Activated naive CD4-positive, alpha-beta T cell treated with anti-CD3 and anti-CD28 coated beads, Interleukin-2, amount 10 ng/mL, durations not matched to agents 7 days and 5 days (primary cell): ENCODE data around the gene PLXNA1.

Experiments
- CTCF ChIA-PET: fragments of 350-600 bp; sonication (Branson Sonifier 250); formaldehyde crosslinking; loops from one replicate; lab custom pipeline; 2021; ENCODE audit warnings: antibody characterized with exemption; lab: Charles Lee
- DNase-seq: peaks from one replicate; pipeline ENCODE4 v3.0.0-alpha.2; 2020
- H3K27ac Mint-ChIP-seq: one replicate; pipeline ENCODE4 v1.8.0; 2021; ENCODE audit warnings: mild to moderate bottlenecking, moderate library complexity, mixed read lengths
- H3K27me3 Mint-ChIP-seq: one replicate; pipeline ENCODE4 v1.8.0; 2021; ENCODE audit warnings: mild to moderate bottlenecking, mixed read lengths
- H3K36me3 Mint-ChIP-seq: one replicate; pipeline ENCODE4 v1.8.0; 2021; ENCODE audit warnings: mixed read lengths
- H3K4me1 Mint-ChIP-seq: one replicate; pipeline ENCODE4 v1.8.0; 2021; ENCODE audit warnings: mixed read lengths
- H3K4me3 Mint-ChIP-seq: one replicate; pipeline ENCODE4 v1.8.0; 2021; ENCODE audit warnings: mild to moderate bottlenecking, moderate library complexity, mixed read lengths
- H3K9me3 Mint-ChIP-seq: one replicate; pipeline ENCODE4 v1.8.0; 2021; ENCODE audit warnings: mixed read lengths

Gene PLXNA1

DNA sequence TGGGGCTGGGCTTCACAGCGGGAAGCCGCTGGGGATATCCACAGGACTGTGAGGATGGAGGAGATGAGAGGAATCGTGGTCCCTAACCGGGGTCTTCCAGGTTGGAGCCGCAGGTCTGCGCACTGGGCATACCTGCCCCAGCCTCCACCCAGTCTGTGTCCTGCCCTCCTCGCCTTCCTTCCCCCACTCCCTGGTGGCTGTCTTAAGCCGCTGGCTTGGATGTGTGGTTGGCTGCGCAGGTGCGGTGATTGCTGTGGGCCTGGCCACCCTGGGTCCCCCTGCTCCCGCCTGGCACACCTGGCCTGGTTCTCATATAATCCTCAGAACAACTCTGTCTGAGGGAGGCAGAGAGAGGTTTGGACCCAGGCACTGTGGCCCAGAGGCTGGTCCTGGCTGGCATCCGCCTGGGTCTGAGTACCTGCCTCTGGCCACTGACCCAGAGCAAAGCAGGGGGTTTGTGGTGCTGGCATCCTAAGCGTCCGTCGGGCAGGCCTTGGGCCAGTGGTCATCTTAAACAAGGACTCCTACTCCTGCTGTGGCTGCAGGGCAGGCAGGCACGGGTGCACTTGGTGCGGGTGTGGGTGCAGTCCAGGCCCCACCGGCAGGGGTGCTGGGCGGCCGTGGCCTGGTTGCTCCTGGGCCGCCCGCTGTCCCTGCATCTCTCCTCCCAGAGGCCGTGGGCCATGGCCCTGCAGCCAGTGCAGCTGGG lies 18.7 kb downstream of the PLXNA1 start:
- DNase-seq, result no peak
- Mint-ChIP-seq H3K4me3 (no peak overlapping the region), H3K36me3 (no peaks in the 10 kb centered on the region), H3K27me3 (no peaks in the 10 kb centered on the region), H3K9me3 (no peaks in the 10 kb centered on the region), H3K27ac (no peak overlapping the region), H3K4me1 (no peaks in the 10 kb centered on the region)
- CTCF ChIA-PET, result no interaction called here

DNA sequence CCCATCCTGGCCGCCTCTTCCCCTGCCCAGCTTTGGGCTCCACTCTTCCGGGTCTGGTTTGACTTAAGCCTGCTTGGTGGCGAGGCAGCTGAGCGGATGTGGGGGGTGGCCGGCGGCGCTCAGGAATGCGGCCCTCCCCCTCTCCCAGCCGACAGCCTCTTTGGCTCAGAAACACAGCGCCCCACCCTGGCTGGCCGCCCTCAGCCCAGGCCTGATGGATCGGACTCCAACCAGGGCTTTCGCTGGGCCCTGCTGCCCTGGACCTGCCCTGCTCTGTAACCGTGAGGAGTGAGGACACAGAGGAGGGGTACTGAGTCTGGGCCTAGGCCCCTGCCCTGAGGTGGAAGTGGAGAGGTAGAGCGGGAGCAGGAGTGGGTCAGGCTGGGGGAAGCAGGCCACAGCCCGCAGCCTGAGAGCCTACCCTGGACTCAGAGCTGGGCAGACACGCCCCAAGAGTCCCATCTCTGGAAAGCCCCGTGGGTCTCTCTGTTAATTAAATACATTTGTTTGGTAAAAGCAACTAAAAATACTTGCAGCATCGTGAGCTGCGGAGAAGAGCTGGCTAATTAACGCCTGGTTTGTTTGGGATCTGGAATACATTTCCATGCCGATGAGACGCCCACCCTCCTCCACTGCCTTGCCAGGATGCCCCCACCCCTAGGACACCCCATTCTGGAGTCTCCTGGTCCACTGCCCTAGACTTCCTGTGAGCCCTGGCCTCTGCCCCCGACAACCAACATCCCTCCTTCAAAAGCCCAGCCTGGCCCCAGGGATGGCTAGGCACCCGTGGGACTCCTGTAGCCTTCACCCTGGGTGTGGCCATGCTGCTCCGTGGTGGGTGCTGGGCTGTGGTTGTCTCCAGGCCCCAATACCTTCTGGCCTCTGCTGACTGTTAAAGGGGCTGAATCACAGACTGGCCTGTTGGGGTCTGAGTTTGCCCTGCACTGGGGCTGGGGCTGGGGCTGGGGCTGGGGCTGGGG lies 19.6 kb downstream of the PLXNA1 start:
- H3K4me3 Mint-ChIP-seq, result no peak overlapping the region
- H3K27me3 Mint-ChIP-seq, result no peaks in the 10 kb centered on the region
- no peak for DNase-seq
- CTCF ChIA-PET, result no interaction called here
- no peak overlapping the region for H3K27ac Mint-ChIP-seq
- H3K36me3 Mint-ChIP-seq, result no peaks in the 10 kb centered on the region
- H3K4me1 Mint-ChIP-seq, result no peaks in the 10 kb centered on the region
- H3K9me3 Mint-ChIP-seq, result no peaks in the 10 kb centered on the region

DNA sequence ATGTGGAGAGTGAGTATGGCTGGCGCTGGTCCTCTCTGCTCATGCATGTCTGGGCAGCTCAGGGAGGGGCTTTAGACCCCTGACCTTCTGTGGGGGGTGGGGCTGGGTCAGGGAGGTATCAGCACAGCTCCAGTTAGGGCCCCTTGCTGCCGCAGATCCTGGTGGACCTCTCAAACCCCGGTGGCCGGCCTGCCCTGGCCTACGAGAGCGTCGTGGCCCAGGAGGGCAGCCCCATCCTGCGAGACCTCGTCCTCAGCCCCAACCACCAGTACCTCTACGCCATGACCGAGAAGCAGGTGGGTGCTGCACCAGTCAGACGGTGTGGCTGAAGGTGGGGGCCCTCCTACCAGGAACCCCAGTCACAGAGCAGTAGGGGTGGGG lies 20.2 kb downstream of the PLXNA1 start:
- Mint-ChIP-seq H3K27me3 (no peaks in the 10 kb centered on the region), H3K9me3 (no peaks in the 10 kb centered on the region), H3K27ac (no peak overlapping the region), H3K36me3 (no peaks in the 10 kb centered on the region), H3K4me1 (no peaks in the 10 kb centered on the region), H3K4me3 (no peak overlapping the region)
- CTCF ChIA-PET, result interaction anchor here (1.3 kb wide), 1 partner anchor 251 kb away, joined by 3 read pairs; no protein-coding TSS in a partner anchor
- DNase-seq, result no peak

DNA sequence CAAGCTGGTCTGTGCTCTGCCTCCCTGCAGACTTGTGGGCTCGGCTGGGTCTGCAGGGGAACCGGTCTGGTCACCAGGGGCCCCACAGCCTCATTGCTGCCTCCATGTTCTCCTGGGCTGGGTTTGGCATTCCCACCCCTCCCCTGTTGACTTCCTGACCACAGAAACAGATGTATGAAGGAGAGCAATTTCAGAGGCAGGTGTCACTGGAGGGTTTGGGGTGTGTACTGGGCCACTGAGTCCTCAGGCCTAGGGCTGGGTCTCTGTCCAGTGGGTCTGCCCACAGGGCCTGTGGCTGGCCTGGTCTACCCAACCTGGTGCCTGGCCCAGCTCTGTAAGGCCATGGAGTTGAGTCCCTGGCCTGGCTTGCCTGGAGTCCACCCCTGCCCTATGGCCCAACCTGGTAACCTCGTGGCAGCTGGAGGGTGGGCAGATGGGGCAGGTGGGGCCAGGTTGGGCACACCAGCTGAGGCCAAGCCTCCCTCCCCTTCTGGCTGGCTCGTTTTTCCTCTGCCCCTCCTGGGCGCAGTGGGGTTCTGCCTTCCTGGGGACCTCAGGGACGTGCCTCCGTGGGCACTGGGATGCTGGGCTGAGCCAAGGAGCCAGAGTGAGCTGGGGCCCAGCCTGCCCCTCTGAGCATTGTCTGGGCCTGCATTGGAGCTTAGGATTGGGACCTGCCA lies 20.8 kb downstream of the PLXNA1 start:
- CTCF ChIA-PET, result interaction anchor here (1.3 kb wide), 1 partner anchor 252 kb away, joined by 3 read pairs; no protein-coding TSS in a partner anchor
- DNase-seq, result no peak
- no peaks in the 10 kb centered on the region for H3K4me1 Mint-ChIP-seq
- H3K36me3 Mint-ChIP-seq, result no peaks in the 10 kb centered on the region
- no peak overlapping the region for H3K27ac Mint-ChIP-seq
- H3K27me3 Mint-ChIP-seq, result no peaks in the 10 kb centered on the region
- no peaks in the 10 kb centered on the region for H3K9me3 Mint-ChIP-seq
- H3K4me3 Mint-ChIP-seq, result no peak overlapping the region

DNA sequence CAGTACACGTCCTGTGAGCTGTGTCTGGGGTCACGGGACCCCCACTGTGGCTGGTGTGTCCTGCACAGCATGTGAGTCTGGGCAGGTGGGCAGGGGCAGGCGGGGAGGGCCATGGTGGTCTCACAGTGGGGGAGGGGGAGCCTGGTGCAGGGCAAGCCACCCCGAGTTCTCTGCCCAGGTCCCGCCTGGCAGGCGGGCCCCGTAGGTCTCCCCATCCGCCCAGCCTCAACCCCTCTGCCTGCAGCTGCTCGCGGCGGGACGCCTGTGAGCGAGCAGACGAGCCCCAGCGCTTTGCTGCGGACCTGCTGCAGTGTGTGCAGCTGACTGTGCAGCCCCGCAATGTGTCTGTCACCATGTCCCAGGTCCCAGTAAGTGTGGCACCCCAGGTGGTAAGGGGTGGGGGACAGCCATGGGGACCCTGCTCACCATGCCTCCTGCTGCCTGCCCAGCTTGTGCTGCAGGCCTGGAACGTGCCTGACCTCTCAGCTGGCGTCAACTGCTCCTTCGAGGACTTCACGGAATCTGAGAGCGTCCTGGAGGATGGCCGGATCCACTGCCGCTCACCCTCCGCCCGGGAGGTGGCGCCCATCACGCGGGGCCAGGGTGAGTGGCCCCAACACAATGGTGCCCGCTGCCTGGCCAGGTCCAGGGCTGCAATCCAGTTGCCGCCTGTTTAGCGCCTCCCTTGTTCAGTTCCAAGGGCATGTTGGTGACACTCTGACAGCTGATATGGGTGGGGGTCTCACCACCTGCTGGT lies 21.9 kb downstream of the PLXNA1 start:
- Mint-ChIP-seq H3K36me3 (no peaks in the 10 kb centered on the region), H3K9me3 (no peaks in the 10 kb centered on the region), H3K4me1 (no peaks in the 10 kb centered on the region), H3K4me3 (no peak overlapping the region), H3K27ac (no peak overlapping the region), H3K27me3 (no peaks in the 10 kb centered on the region)
- CTCF ChIA-PET, result interaction anchor here (1.3 kb wide), 1 partner anchor 253 kb away, joined by 3 read pairs; no protein-coding TSS in a partner anchor
- DNase-seq, result no peak

DNA sequence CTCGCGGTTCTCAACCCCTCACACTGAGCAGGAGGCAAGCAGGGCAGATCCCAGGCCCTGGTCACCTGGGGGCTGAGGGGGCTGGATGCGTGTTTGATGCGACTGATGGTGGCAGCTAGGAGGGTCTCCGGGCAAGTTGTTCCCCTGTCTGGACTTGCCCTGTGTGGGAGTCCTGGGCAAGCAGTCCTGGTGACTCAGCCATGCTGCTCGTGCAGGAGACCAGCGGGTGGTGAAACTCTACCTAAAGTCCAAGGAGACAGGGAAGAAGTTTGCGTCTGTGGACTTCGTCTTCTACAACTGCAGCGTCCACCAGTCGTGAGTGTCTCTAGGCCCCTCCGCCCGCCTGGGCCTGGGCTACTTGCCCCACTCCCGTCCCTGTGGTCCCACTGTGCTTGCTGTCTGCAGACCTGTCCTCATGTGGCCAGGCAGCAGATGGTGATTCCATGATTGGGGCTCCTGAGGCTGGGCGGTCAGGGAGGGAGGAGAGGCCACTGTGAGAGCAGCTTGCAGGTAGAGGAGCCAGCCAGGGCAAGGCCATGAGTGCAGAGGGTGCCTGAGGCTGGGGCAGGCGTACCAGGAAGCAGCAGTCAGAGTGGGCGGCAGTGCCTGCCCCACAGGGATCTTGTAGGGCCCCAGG lies 23.1 kb downstream of the PLXNA1 start:
- Mint-ChIP-seq H3K36me3 (no peaks in the 10 kb centered on the region), H3K27me3 (no peaks in the 10 kb centered on the region), H3K4me1 (no peaks in the 10 kb centered on the region), H3K27ac (no peak overlapping the region), H3K4me3 (no peak overlapping the region), H3K9me3 (no peaks in the 10 kb centered on the region)
- CTCF ChIA-PET, result no interaction called here
- no peak for DNase-seq

DNA sequence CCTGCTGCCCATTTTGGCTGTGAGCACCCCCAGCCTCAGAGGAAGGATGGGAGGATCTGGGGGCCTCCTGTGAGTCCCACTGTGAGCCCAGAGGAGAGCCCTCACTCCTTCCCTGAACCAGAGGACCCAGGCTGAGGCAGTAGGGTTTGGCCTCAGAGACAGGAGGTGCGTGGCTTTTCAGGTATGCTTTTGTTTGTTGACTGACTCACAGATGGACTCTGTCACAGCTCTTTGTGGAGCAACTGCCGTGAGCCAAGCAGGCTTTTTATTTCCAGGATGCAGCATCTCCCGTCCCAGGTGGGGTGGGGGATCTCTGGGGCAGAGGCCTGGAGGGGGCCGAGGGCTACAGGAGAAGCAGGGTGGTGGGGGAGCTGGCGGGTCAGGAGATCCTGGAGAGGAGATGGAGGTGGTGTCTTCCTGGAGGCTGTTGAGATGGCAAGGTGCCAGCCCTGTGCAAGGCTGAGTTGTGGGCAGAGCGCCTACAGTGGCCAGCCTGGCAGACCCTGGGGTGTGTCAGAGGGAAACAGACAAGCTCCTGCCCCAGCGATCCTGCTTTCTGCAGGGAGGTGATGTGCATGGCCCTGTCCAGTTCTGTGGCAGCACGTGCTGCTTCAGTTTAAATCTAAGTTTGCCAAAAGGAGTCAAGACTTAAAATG lies 24.0 kb downstream of the PLXNA1 start:
- no peaks in the 10 kb centered on the region for H3K9me3 Mint-ChIP-seq
- CTCF ChIA-PET, result no interaction called here

DNA sequence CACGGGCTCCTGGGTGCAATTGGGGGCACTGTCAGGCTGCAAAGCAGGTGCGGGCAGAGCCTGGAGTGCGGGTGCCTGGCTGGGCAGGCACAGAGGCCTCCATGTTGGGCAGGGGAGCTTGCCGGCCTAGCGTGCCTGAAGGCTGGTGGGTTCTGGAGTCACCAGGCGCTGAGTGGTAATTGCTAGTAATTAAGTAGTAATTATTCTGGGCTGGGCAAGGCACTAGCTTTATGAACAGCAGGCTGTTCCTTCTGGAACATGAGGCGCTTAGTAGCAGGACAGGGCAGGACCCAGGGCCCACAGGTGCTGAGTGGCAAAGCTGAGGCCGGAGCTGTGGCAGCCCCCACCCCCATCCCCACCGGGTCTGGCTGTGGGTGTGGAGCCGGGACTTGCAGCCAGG lies 25.3 kb downstream of the PLXNA1 start:
- Mint-ChIP-seq H3K4me1 (no peaks in the 10 kb centered on the region), H3K4me3 (no peak overlapping the region), H3K27me3 (no peaks in the 10 kb centered on the region), H3K9me3 (no peaks in the 10 kb centered on the region), H3K27ac (no peak overlapping the region), H3K36me3 (no peaks in the 10 kb centered on the region)
- CTCF ChIA-PET, result no interaction called here
- DNase-seq, result no peak

More for the DNA sequence above, 24.0 kb downstream of the PLXNA1 start:
- Mint-ChIP-seq H3K36me3 (no peaks in the 10 kb centered on the region), H3K27me3 (no peaks in the 10 kb centered on the region), H3K27ac (no peak overlapping the region), H3K4me3 (no peak overlapping the region), H3K4me1 (no peaks in the 10 kb centered on the region)
- DNase-seq, result no peak

DNA sequence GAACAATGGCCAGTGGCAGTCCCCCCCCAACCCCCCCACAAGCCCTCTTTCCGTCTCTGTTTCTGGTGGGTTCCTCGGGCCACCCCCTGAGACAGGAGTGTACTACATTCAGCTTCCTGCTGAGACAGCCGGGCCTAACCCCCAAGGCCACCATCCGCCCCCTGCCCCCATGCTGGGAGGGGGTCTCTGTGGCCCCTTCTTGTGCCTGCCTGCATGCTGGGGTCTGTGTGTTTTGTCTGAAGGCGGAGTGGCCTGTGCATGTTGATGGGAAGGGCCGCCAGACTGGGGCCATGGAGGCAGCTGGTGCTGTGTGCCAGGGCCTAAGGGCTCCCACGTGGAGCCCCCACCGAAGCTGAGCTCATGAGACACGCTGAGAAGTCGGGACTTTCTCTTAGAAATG lies 26.6 kb downstream of the PLXNA1 start:
- Mint-ChIP-seq H3K9me3 (no peaks in the 10 kb centered on the region), H3K4me1 (no peaks in the 10 kb centered on the region), H3K36me3 (no peaks in the 10 kb centered on the region), H3K4me3 (no peak overlapping the region), H3K27ac (no peak overlapping the region), H3K27me3 (no peaks in the 10 kb centered on the region)
- CTCF ChIA-PET, result interaction anchor here (0.8 to 1.0 kb wide), 2 partner anchors 14 to 258 kb away, joined by 3 read pairs; no protein-coding TSS in a partner anchor
- no peak for DNase-seq

DNA sequence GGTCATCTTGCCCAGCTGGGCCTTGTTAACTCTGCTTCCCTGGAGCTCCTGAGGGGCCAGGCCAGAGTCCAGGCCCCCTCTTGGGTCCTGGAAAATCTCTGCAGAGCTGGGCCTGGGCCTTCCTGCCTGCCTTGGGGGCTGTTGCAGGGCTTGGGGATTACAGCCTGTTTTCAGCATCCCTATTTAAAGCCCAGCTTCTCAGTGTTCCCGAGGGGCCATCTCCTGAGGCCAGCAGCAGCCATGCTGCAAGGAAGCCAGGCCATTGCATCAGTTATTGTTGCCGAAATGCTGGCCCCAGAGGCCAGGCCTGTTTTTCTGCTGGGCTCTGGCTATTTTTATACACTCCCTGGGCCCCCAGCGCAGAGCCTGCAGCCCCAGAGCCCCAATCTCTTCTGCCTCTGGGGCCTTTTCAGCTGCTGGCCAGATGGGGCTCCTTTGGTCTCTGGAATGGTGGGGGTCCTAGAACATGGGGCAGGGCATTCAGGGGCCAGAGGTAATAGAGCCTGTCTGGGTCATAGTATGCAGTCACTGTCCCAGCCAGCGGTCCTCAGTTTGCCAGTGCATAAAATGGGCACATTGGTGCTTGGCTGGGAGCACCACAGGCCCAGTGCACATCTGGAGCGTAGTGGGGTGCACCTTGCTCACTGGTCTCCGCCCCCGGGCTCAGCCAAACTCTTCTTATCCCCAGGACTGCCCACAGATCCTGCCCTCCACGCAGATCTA lies 28.5 kb downstream of the PLXNA1 start:
- CTCF ChIA-PET, result no interaction called here
- Mint-ChIP-seq H3K4me3 (no peak overlapping the region), H3K9me3 (no peaks in the 10 kb centered on the region), H3K36me3 (no peaks in the 10 kb centered on the region), H3K4me1 (no peaks in the 10 kb centered on the region), H3K27ac (no peak overlapping the region), H3K27me3 (no peaks in the 10 kb centered on the region)
- DNase-seq, result no peak

DNA sequence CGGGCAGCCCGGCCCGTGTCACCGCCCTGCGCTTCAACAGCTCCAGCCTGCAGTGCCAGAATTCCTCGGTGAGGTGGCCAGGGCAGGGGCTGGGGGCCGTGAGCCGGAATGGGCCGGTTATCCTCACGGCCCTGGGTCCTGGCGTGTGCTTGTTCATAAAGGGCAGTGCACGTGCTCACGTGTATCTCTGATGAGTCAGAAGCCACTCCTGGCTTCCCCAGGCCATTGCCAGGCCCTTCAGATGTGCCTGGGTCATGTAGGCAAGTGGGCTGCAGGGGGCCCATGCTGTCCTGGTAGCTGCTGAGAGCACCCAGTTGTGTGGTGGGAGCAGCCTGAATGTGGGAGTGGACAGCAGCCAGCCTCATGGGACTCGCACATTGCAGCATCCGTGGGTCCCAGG lies 29.2 kb downstream of the PLXNA1 start:
- no peak overlapping the region for H3K27ac Mint-ChIP-seq

DNA sequence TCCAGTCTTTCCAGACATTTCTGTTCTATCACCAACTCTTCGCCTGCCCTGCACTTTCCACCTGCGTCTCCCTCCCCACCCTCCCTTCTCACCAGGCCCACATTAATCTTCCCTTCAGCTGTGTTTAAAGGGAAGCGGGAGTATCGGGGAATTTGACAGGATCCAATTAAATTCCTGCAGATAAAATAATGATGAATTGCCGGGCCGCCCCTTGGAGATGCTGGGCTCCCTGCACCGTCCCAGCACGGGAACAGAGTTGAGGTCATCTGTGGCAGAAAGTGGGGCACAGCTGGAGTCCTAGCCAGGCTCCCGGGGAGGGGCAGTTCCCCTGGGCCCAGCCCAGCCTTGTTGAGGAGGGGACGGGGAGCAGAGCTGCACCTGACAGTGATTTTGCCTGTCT lies 30.3 kb downstream of the PLXNA1 start:
- Mint-ChIP-seq H3K27me3 (no peaks in the 10 kb centered on the region), H3K27ac (no peak overlapping the region), H3K4me3 (no peak overlapping the region), H3K4me1 (no peaks in the 10 kb centered on the region), H3K9me3 (no peaks in the 10 kb centered on the region), H3K36me3 (no peaks in the 10 kb centered on the region)
- CTCF ChIA-PET, result no interaction called here
- DNase-seq, result no peak

More for the DNA sequence above, 29.2 kb downstream of the PLXNA1 start:
- H3K4me1 Mint-ChIP-seq, result no peaks in the 10 kb centered on the region
- no peaks in the 10 kb centered on the region for H3K27me3 Mint-ChIP-seq
- CTCF ChIA-PET, result no interaction called here
- H3K4me3 Mint-ChIP-seq, result no peak overlapping the region
- no peaks in the 10 kb centered on the region for H3K9me3 Mint-ChIP-seq
- no peak for DNase-seq
- no peaks in the 10 kb centered on the region for H3K36me3 Mint-ChIP-seq
